K562 (cell line): ENCODE measurements around the gene PLEKHF1. TPM values are rescaled to one million over a fixed set of nuclear protein-coding genes. Genes with fewer than 3 reads are reported as not detected.

Experiments used
- ATF3 ChIP-seq, 2 experiments: fragments of 450-650 bp in 1 of 2; sonication (generic) in 1 of 2; formaldehyde crosslinking in 1 of 2; IDR thresholded peaks in 1 of 2; conservative IDR thresholded peaks in 1 of 2; 2 replicates each; pipeline versions ENCODE4 v1.6.1 to v1.8.1; 2016 to 2023; ENCODE audit warnings: mild to moderate bottlenecking in 2 of 2, moderate library complexity in 2 of 2, inconsistent platforms in 1 of 2, missing genetic modification reagents in 1 of 2
- ETS1 ChIP-seq: conservative IDR thresholded peaks from 2 replicates; pipeline ENCODE4 v1.6.1; 2011; ENCODE audit warnings: low read depth, mild to moderate bottlenecking, low read length; ENCODE audit not compliant: control insufficient read depth
- FOSL1 ChIP-seq: fragments of 200-800 bp; sonication (Bioruptor generic); conservative IDR thresholded peaks from 2 replicates; pipeline ENCODE4 v1.6.1; 2016; ENCODE audit warnings: missing genetic modification characterization, missing compliant biosample characterization
- POU5F1 ChIP-seq: fragments of 150-350 bp; IDR thresholded peaks from 2 replicates; pipeline ENCODE4 v1.6.1; 2014; ENCODE audit warnings: borderline replicate concordance, low read length, low read depth, mild to moderate bottlenecking; ENCODE audit not compliant: partially characterized antibody
- SMAD1 ChIP-seq: fragments of 150-350 bp; IDR thresholded peaks from 2 replicates; pipeline ENCODE4 v1.6.1; 2014; ENCODE audit warnings: low read length, low read depth; ENCODE audit not compliant: partially characterized antibody
- polyA plus RNA-seq, 8 experiments: library from polyadenylated mRNA; depleted of rRNA in 4 of 8; stranded (reverse) in 5 of 8; unstranded in 3 of 8; fragments of >200 nt; fragmentation: Nextera tagmentation in 2 of 8; fragmentation: Illumina TruSeq in 1 of 8; extraction: Ambion mirVana in 2 of 8; extraction: Trizol in 1 of 8; gene quantifications; 2 replicates each; pipeline versions ENCODE4 v1.2.1 to v1.2.3, GENCODE V29; 2011 to 2014; ENCODE audit warnings: inconsistent platforms in 1 of 8, missing spikeins in 1 of 8
- total RNA-seq, 7 experiments: library from RNA; depleted of rRNA in 6 of 7; stranded (reverse); fragments of >200 nt in 6 of 7; fragmentation: Illumina TruSeq in 2 of 7; extraction: Trizol in 2 of 7; gene quantifications; 2 replicates each; pipeline versions ENCODE4 v1.2.1 to v1.2.3, GENCODE V29; 2011 to 2021; ENCODE audit warnings: low replicate concordance in 1 of 7

PLEKHF1 gene
- total and polyA plus RNA-seq, 9 of the 15 experiments (the other 6 are each of a cell fraction or from before 2014, with no cell fraction given) = 0.07 to 13.4 (median 3.9) TPM; not detected in 1

DNA sequence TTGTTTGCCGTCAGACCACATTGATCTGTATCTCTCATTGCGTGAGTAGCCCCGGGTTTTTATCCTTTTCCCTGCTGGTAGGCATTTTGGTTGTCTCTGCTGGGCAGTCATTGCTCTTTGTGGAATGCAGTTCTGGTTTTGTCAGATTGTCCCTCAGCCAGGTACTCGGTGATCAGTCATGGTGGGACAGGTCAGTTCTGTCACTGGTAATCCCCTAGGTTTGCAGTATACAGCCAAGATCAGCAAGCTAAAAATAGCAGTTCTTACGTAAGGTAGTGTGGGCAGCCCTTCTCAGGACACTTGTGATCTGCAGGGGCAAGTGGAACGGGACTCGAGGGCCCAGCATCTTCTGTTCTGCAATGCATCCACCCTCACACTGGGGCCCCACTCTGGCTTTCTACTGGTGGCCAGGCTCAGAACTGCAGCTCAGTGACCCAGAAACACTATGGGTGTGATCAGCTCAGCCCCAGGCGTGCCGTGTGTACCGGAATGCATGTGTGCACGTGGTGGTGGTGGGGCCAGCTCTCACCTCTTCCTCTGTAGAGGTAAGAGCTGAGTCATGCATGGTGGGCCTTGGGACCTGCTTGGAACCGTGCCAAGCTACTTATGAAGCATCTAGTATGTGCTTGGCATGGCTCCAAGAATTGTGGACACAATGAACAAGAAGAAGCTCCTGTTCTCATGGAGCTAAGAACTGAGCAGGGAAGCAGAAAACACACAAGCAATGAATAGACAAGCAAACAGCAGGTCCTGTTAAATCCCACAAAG is 6.3 kb downstream of the PLEKHF1 start (continued):
- no peak for TF ChIP-seq ETS1
- TF ChIP-seq POU5F1 = no peak
- TF ChIP-seq ATF3 (IDR thresholded peaks at IDR 0.05) = no peak
- no peak for TF ChIP-seq ATF3 (CRISPR knock-in tag; conservative IDR thresholded peaks at IDR 0.05)
- no peak for TF ChIP-seq FOSL1 (tag)
- TF ChIP-seq SMAD1 = peak; percentile 62
